ENCODE data around the gene RAB11FIP5. TPM values are rescaled to one million over a fixed set of nuclear protein-coding genes. Genes with fewer than 3 reads are reported as not detected.

Gene RAB11FIP5
- total RNA-seq, 1 donor from 2014 or later: 10.4 TPM

DNA sequence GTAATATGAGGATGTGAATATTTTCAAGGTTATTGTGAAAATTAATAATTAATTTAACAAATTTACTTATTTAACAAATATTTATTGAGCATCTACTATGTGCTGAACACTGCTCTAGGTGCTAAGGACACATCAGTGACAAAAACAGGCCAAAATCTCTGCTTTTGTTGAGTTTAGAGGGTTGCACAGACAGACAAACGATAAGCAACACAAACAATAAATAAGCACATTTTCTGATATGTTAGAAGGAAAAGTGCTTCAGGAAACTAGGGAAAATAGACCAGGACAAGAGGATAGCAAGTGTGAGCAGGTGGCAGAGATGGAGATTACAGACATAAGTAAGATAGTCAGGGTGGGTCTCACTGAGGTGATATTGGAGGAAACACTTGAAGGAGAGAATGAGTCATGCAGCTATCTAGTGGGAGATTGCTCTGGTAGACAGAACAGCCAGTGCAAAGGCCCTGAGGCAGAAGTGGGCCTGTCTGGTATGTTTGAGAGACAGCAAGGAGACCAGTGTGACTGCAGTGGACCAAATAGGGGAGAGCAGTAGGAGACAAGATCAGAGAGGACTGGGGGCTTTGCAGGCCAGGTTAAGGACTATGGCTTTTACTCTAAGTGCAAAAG lies 79.5 kb downstream of the RAB11FIP5 start:
- ATAC-seq: no peak

DNA sequence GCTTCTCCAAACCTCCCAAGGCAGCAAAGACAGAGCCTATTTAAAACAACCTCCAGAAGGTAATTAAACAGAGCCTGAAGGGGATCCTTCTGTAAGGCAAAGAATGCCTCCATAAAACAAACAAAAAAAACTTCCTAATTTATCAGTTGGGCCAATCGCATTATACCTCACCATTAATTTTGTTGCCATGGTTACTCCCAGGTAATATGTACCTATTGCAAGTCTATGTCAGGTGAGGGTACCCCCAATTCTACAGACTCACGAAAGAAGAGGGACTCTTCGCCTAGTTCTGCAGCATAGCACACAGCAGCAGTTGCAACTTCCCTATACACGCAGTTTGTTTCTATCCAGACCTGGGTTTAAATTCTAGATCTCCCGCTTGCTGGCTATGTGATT lies 80.0 kb downstream of the RAB11FIP5 start:
- no peak for ATAC-seq

DNA sequence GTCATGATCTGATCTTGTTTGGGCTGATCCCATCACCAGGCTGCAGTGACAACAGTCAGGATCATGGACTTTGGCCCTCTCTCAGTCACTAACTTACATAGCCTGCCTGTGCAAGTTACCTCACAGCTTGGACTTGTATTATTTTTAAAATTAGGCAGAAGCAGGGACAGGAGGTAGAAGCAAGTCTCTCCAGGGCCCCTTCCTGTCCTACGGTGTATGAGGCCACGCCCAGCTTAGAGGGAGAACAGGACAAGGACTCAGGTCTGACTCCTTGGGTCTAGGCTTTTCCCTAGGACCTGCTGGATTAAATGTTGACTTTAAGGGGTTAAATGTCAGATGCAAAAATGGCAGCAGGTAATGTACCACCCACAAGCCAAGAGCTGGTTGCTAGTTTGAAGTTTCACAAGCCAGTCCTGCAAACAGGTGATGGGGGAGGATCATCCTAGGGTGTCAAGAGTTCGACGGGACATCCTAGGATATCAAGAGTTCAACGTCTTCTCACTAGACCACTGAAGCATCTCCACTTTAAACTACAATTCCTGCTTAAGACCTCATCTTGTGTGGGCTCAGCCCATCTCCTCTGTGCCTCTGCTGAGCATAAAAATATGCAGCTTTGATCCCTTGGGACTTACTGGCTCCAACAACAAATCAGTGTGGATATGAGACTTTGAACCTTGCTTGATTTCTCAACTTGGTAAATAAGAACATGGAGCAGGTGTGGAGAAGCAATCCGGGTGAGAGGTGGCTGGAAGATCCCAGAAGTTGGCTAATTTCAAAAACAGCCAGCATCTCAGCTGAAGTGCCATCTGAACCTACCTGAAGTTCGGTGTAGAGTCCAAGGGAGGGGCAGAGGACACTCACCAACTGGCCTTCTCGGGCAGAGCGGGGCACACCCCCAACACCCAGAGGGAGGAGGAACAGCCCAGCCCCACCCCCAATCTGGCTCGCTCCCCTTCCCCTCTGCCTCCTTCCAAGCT lies 80.7 kb downstream of the RAB11FIP5 start:
- no peak for ATAC-seq

DNA sequence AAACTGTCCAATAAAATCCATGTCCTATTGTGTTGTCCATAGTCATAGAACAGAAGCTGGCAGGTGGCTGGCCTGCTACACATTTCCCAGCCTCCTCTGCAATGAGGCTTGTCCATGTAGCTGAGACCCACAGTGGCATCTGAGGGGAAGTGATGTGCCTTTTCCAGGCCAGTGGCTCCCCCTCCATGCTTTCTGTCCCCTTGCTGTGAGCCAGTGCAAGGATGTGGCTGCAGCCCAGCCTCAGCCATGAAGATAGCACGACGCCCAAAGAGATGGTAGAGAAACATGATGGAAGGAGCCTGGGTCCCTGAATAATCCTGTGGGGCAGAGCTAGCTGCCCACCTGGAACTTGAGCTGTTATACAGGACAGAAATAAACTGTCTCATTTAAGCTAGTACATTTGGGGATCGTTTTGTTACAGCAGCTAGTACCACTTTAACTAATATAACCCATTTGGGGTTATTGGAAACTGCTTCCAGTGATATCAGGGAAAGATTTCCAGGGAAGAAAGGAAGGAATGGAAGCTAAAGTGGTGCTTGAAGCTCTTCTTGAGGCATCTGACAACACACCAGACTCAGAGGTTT lies 81.6 kb downstream of the RAB11FIP5 start:
- ATAC-seq: no peak

DNA sequence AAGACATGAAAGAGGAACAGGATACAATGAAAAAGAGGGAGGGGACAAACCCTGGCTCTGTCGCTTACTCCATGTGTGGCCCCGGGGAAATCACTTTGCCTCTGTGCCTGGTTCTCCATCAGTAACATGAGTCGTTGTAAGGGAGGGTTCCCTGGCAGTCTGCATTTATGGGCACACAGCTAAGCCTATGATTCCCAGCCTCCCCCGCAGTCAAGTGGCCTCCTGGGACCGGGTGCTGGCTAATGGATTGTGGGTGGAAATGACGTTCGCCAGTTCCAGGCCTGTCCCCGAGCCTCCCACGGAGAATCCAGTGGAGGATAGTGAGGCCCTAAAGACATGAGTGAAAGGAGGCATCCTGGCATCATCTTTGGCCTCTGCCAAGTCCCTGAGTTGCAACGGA lies 83.9 kb downstream of the RAB11FIP5 start:
- no peak for ATAC-seq

DNA sequence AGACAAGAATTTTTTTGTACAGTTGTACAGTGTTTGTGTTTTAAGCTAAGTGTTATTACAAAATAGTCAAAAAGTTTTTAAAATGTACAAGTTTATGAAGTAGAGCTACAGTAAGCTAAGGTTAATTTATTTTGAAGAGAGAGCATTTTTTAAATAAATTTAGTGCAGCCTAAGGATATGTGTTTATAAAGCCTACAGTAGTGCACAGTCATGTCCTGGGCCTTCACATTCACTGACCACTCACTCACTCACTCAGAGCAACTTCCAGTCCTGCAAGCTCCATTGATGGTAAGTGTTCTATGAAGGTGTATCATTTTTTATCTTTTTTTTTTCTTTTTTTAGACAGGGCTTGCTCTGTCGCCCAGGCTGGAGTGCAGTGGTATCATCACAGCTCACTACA lies 85.4 kb downstream of the RAB11FIP5 start:
- no peak for ATAC-seq

DNA sequence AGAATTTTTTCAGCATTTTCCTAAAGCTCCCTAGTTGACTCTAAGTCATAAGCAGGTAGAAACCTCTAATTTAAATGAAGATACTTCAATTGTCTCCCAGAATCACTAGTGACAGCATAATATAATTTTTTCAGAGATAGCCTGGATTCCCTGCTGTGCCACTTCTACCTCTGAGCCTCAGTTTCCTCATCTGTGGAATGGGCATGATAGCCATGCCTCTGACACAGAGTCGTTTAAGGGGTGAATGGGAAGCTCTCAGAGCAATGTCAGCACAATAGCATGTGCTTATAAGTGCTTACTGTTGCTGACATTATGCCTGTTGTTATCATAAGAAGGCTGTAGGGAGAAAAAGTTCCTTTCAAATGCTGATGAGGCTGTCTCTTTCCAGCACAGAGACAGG lies 89.3 kb downstream of the RAB11FIP5 start:
- ATAC-seq: no peak

Other genes starting within 250 kb of the RAB11FIP5 start
- 16.1 TPM for gene SPR, start 225.5 kb downstream of the RAB11FIP5 start, total RNA-seq
- not detected for gene EMX1, start 195.4 kb downstream of the RAB11FIP5 start, total RNA-seq
- gene SFXN5, start 41.2 kb downstream of the RAB11FIP5 start, total RNA-seq: 12.2 TPM
- gene NOTO, start 89.6 kb upstream of the RAB11FIP5 start, total RNA-seq: not detected
- gene SMYD5, start 101.3 kb upstream of the RAB11FIP5 start, total RNA-seq: 11.7 TPM
- gene PRADC1, start 120.3 kb upstream of the RAB11FIP5 start, total RNA-seq: 19.0 TPM
- 253 TPM for gene CCT7, start 121.4 kb upstream of the RAB11FIP5 start, total RNA-seq
- gene FBXO41, start 171.5 kb upstream of the RAB11FIP5 start, total RNA-seq: 0.92 TPM
- gene EGR4, start 180.6 kb upstream of the RAB11FIP5 start, total RNA-seq: not detected